ENCODE data around the gene PODN.

The PODN gene

DNA sequence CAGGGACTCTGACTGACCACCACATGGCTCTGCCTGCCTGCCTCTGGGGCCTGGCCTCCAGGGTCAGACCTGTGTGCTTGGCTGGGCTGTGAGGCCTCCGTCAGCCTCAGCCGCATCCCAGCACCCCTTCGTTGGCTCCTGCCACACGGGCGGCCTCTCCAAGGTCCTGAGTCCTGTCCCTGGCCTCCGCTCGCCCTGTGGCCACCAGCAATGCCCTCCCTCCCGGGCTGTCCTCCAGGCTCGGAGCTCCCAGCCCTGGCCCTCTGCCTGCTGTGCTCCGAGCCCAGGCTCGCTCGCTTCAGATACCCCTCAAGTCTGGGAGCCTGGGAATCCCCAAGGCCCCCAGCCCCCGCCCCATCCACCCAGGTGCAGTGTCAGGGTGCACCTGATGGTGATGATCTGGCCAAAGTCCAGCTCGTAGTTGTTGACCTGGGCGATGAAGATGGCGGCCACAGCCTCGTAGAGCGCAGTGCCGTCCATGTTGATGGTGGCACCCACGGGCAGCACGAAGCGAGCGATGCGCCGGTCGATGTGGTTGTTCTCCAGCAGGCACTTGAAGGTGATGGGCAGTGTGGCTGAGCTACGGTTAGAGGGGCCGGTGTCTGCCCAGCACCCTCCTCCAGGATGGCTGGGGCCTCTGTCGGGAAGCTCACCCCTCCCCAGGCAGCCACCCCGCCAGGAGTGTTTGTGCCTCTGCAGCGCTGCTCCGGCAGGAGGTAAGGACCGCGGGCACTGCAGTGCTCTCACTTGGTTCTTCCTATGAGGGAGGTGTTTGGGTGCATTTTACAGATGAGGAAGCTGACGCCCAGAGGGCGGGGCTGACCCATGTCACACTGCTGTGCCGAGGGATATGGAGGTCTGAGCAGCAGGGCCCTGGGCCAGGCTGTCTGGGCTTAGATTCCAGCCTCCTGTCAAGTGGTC, 28.5 kb downstream of the PODN start:
- no peak for DNase-seq

DNA sequence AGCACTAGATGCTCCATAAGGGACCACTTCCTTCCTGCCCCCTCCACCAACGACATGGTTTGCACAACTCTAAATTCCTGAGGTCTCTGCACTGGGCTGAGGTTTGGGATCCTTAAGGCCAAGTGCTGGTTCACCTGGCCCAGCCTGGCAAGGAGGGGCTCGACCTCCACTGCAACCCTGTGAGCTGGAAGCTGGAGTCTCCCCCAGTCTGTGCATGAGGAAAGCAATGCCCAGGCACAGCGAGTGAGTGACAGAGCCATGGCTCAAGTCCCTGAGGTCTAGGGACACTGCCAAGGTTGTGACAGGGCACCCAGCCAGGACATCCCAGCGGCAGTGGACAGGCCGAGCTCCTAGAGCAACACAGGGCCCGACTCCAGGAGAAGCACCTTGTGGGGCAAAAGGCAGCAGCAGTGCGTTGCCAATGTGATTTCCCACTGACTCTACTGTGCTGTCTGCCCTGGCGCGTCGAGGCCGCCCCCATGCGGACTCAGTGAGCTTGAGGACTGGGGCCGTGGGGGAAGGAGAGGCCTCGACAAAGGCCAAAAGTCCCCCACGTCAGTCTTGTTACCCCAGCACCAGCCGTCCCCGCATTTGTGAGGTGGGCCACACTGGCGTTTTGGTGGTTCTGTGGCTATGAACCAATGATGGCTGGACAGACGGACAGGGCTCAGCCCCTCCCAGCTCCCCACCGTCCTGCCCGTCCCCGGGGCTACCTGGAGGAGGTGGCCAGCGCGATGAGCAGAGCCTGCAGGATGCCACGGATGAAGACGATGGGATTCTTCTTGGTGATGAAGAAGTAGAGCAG, 30.0 kb downstream of the PODN start:
- DNase-seq, result no peak

DNA sequence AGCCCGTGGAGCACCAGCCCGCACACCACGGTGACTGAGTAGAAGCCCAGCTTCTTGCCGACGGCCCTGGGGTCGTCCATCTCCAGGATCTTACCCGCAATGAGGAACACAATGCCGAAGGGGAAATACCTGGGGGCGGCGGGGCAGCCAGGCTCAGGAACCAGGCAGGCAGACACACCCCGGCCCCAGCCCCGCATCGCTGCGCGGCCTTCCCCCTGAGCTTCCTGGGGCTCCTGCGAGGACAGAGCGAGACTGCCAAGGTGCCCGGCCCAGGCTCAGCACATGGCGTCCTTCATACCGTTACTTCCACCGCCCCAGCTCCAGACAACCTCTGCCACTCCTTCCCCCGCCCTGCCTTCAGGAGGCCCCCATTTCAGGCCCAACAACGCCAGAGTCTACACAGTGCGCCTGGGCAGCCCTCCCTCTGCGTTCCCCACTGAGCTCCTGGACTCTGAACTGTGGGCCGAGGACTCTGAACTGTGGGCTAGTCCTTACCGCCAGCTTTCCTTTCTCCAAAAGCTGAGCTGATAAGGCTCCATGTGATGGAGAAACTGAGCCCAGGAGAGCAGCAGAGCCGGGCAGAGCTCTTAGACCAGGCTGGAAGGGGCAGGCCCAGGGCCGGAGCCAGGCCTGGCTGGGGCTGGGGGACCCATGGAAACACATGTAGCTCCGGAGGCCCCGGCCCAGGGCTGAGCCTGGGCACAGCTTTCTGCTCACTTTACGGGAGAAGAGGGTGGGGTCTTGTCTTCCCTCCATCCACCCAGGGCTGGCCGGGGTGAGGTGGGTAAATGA, 30.8 kb downstream of the PODN start:
- no peak for DNase-seq

DNA sequence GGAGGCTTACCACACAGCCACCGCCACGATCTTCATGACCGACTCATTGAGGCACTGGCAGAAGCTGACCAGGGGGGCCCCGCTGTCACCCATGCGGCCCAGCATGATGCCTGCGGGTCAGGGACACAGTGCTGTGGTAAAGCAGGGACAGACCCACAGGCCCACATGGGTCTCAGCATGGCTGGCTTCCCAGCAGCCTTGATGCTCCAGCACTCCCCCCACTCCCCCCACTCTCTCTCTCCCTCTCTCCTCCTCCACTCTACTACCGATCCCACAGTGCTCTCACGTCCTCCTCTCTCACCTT, 31.4 kb downstream of the PODN start:
- no peak for DNase-seq

DNA sequence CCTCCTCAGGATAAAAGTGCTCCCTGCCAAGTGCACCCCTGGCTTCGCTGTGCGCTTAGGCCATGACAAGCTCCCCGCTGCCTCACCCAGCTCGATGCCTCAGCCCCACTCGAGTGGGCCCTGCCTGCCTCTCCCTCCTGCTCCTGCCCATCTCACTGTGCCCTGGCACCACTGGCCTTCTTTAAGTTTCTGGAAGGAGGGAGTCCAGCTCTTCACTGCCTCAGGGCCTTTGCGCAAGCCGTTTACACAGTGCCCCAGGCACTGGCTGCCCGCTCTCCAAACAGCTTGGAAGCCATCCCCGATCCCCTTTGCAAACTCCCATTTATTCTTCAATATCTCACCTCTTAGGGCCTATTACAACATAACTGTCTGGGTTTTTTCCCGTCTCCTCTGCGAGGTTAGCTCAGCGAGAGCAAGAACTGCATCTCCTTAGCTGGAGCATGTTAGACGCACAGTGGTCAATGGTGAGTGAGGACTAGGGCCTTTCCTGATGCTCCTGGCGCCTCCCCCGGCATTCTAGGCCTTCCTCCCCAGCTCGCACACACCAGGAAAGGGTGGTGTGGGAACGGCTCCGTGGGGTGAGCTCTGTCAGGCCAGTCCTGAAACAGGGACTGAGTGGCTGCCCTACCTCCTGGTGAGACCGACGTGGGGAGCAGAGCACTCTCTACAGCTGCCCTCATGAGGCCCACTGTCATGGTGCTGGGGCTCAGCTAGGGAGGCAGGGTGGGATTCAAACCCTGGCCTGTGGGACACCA, 31.9 kb downstream of the PODN start:
- DNase-seq, result no peak

DNA sequence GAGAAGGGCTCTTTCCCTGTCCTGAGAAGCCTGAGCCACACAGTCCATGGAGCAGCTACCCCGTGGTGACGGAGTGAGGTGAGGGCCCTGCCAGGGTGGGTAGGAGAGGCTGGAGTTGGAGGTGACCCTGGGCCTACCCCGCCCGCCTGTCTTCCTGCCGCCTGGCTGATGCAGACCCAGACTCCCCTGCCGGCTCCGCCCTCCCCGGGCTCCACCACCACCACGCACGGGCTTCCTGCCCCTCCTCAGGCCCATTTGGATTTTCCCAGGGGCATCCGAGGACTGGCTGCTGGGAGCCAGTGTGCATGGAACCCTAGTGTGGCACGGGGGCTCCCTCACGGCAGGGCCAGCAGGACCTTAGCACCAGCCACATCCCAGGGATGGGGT, 32.5 kb downstream of the PODN start:
- DNase-seq, result no peak

DNA sequence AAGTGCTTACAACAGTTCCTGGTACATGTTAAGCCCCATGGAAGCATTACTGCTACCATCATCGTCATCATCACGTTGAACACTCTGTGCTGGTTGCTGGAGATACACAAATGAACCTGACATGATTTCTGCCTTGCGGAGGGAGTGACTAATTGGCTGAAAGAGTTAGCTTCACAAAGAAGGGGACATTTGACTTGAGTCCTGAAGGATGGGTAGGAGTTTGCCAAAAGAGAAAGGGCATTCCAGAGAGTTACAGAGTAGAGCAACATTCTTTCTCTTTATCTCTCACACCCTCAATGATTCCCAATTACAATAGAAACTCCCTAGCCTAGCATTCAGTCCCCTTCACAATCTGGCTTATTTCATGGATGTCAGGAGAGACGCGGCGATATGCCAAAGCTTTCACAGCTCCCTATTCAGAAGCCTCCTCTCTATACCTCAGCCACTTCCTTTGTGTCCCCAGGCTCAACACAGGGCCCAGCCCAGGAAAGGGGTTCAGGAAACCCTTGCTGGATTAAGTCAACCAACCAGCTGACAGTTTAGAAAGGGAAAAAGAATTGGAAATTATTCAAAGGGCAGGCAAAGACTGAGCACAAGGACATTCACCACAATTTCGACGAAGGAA, 42.4 kb downstream of the PODN start:
- DNase-seq, result no peak

DNA sequence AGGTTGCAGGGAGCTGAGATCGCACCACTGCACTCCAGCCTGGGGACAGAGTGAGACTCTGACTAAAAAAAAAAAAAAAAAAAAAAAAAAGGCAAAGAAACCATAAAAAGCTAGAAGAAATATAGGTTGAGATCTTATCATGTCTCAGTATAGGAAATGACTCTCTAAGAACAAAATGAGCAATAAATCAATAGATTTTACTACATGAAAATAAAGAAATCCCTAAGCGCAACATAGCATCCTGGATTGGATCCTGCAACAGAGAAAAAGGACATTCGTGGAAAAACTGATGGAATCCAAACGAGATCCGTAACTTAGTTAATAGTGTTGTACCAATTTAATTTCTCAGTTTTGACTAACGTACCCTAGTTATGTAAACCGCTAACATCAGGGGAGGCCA, 45.1 kb downstream of the PODN start:
- DNase-seq, result no peak

DNA sequence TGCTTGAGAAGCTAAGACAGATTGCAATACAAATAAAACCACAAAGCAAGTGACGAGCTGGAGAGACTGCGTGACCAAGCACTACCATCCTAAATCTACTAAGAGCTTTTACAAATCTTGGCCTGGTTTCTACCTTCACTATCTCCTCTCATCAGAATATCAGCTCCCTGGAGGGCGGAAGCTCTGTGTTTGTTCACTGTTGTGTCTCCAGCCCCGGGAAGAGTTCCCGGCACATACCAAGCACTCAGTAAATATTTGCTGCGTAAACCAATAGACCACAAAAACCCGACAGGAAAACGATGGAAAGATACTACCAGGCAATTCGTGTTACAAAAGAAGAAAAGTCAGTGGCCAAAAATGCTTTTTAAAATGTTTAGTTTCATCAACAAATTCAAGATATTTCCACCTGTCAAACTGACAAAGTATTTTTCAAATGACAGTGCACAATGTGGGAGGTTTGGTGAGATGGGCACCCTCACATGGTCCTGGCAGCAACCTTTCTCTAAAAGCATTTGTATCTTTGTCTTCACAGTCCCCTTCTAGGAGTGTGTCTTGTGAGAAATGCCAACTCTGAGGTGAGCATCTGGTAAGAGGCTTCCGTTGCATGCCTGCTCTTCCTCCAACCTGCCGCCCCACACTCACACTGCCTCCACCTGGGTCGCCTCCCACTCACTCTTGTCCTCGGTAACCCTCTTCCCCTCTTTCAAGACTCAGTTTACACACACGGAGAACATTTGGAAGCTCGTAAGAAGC, 45.7 kb downstream of the PODN start:
- DNase-seq, result no peak

DNA sequence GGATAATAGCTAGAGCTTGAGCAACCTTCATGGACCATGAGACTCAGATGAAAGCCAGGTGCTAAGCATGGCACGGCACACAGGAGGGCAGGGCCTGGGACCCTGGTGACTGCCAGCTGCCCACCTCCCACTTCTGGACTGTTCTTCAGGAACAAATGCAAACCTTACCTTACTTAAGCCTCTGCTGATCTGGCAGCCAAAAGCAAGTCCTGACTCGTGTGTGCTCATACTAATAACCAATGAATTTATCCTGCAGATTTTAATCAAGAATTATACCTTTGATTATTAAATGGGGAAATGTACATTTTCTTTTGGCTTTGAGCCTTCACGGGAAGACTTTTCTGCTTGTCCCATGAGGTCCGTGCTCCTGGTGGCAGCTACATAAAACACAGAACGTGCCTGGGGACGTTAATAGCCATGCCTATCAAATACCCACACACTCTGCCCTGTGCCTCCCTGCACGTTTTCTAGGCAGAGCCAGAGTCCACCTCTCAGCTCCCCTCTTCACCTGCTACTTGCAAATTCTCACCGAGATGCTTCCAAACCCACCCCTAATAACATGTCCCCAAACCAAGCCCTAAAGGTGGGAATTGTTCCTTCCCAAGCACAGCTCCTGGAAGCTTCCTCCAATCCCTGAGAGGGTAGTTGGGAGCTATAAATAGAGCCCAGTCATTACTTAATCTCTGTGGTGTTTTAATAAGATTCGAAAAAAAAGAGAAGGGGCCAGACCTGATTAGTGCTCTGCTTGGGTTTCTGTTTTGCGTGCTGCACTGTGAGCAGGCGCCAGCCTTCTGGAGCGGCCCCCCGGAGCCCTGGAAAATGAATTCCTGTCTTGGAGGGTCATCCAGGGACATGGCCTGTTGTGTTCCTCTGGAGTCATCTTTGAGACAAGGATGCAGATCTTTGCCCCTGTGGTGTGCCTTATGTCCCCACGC, 46.9 kb downstream of the PODN start:
- no peak for DNase-seq

DNA sequence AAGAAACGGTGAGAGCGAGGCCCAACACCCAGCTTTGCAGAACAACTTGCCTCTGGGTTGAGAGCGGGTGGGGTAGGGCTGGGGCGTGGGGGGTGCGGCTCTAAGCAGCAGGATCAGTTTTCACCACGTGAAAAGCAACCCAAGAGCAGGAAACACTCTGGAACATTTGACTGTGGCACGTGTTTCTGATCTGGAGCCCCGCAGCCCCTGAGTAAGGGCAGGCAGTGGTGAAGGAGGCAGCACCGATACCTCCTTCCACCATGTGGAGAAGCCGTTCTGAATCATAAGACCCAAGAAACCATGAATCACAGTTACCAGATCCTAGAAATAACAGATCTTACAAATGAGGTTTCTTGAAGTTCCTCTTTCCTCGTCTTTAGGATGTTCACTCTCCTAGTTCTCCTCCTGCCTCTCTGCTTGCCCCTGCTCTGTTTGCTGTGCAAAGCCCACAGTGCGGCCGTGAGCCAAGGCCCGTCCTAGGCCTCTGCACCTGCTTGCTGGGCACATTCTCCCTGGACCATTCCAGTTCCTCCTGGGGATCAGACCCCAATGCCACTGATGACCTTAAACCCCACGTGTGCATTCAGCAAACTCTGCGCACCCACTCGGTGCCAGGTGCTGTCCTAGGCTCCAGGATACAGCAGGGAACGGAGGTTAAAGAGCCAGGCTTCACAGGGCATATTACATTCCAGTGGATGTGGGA, 48.5 kb downstream of the PODN start:
- no peak for DNase-seq

DNA sequence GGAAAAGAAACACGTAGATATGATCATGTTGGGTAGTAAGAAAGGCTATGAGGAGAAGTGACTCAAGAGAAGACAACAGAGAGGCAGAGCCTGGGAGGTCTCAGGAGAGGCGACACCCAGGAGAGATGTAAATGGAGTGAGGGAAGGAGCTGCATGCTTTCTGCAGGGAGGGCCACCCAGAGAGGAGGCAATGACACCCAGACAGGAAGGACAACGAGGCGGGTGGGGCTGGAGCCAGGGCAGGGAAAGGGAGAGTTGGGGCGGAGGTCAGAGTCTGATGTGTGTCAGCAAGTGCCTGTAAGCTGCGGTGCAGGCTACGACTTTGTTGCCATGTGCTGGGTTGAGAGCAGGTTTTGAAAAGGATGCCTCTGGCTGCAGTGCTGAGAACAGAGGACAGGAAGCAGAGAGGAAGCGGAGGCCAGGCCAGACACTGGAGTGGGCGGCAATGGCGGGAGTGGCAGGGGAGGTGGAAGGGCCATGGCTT, 49.1 kb downstream of the PODN start:
- DNase-seq, result no peak

DNA sequence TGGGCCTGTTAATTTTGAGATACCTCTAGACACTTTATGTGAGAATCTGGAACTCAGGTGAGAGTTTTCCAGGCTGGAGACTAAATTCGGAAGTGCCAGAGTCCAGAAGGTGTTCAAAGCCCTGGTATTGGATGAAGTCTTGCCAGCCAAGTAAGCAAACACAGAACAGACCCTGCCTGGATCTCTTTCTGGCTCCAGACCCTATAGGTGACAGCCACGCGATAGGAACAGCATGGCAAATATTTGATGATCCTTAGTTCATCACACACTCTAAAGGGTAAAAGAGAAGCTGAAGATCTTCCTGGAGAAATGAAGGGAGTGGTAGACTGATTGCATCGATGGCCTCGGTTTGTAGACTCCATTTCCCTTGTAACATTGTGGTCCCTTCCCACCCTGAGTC, 49.7 kb downstream of the PODN start:
- no peak for DNase-seq

DNA sequence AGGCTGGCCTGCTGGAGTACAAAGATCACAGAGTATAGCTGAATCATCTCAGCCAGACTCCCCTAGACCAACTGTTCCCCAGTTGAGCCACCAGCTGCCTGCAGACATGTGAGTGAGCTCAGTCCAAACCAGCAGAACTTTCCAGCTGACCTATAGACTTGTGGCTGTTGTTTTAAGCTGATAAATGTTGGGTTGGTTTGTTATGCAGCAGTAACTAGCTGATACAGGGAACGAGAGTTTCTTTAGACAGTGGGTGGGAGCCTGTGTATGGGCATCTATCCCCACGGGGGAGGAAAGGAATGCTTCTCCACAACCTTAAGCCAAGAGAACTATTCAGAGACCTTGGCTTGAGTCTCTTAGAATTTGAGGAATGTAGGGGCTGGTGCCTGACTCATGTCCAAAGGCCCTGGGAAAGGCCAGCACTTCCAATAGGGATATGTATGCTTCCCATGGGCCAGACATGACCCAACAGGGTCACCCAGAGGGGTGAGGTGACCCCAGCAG, 50.3 kb downstream of the PODN start:
- DNase-seq, result no peak

DNA sequence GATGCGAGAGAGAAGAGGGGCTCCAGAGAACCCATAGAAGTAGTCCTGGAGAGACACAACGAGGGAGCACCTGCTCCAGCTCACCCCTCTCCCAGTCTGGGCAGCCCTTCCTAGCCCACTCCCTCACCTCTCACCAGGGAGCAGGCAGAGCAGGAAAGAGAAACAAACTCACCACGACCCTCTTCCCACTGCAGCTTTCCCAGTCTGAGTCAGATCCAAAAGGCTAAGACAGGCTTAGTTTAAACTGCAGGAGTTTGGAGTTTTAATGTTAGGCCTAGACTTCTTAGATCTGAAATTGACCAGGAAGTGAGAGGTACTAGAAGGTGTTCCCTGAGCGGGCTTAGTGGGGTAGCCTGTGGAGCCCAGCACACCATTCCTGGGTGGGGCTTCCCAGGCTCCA, 50.8 kb downstream of the PODN start:
- DNase-seq, result no peak

DNA sequence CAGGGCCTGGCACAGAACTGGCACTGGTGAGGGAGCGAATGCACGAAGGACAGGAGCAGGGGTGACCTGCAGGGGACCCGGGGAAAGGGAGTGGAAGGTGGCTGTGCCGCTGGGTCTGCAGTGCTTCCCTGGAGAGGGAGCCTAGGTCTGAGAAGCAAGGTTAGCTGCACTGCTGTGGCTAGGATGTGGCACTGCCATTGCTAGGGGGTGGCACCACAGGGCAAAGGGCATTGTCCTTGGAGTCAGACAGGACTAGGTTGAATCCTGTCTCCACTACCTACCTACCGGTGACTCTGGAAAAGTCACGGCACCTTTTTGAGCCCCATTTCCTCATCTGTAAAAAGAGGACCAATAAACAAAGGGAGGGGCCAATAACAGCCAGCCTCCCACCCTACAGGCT, 52.1 kb downstream of the PODN start:
- DNase-seq, result no peak

DNA sequence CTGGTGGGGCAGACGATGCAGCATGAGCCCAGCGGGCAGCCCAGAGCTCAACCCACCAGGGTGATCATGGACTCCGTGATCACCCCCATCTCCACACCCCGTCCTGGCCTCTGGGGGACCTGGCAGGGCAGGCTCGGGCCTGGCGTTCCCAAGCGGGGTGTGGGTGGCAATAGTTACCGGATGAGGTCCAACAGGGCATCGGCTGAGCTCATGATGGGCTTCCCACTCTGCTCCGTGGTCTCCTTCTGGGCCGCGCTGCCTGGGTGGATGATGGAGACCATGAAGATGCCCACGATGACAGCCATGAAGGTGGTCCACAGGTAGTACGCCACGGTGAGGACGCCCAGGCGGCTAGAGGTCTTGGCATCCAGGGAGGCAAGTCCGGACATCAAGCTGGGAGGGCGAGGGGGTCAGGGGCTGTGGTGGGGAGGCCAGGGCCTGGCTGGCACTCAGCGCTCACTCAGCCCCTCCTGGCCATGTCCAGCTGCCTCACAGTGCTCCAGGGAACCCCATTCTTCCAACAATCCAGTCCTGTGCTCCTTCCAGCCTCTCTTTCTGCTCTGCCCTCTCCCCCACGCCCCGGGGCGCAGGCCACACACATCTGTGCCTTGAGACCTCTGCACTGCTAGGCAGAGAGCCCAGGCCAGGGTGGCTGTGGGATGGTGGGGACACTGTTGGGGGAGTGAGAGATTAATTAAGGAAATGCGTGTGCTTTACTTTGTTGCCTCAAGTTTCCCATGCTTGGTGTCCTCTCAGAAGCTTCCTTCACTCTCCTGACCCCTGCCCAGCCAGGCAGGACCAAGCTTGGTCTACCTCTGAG, 52.8 kb downstream of the PODN start:
- DNase-seq, result no peak

Data from effector CD8-positive, alpha-beta T cell (primary cell).